ENCODE measurements around the gene CAPN15. TPM values are rescaled to one million over a fixed set of nuclear protein-coding genes. Genes with fewer than 3 reads are reported as not detected.

CAPN15 gene
- total and polyA plus RNA-seq, 9 of the 15 experiments (the other 6 are each of a cell fraction or from before 2014, with no cell fraction given): 0.62 to 111 (median 14.2) TPM

- TF ChIP-seq ARID4B (CRISPR knock-in tag; IDR thresholded peaks at IDR 0.05) (peak; percentile 68; the same call in 1 of the 2 replicates), KDM5B (IDR thresholded peaks at IDR 0.05; ENCODE audit: insufficient replicate concordance, low read depth, low read length) (peak; percentile 46), POLR3G (IDR thresholded peaks at IDR 0.05; ENCODE audit: extremely low read depth, insufficient read length, insufficient replicate concordance) (no peak), ZBTB40 (IDR thresholded peaks at IDR 0.05) (peak; percentile 42; the same call in 1 of the 2 replicates), ZBTB40 (CRISPR knock-in tag; IDR thresholded peaks at IDR 0.05) (no peak), CBX3 (IDR thresholded peaks at IDR 0.05; ENCODE audit: borderline replicate concordance in 1 of 2, low read length in 2 of 2) (no peak), RB1 (IDR thresholded peaks at IDR 0.05; ENCODE audit: low read depth) (peak; percentile 70; the same call in 1 of the 2 replicates)
- TF ChIP-seq, protein P1, sequence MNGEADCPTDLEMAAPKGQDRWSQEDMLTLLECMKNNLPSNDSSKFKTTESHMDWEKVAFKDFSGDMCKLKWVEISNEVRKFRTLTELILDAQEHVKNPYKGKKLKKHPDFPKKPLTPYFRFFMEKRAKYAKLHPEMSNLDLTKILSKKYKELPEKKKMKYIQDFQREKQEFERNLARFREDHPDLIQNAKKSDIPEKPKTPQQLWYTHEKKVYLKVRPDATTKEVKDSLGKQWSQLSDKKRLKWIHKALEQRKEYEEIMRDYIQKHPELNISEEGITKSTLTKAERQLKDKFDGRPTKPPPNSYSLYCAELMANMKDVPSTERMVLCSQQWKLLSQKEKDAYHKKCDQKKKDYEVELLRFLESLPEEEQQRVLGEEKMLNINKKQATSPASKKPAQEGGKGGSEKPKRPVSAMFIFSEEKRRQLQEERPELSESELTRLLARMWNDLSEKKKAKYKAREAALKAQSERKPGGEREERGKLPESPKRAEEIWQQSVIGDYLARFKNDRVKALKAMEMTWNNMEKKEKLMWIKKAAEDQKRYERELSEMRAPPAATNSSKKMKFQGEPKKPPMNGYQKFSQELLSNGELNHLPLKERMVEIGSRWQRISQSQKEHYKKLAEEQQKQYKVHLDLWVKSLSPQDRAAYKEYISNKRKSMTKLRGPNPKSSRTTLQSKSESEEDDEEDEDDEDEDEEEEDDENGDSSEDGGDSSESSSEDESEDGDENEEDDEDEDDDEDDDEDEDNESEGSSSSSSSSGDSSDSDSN (IDR thresholded peaks at IDR 0.05; ENCODE audit: borderline replicate concordance in 1 of 2, low read depth in 2 of 2, low read length in 2 of 2): peak; percentile 59 to 92; a peak in 3 of 4 replicates
Measured at GRCh38 chr16:590188-590814, 62.8 kb downstream of the CAPN15 start (continued).

Measured in K562 (cell line).